Smooth muscle cell of the brain vasculature (primary cell): ENCODE measurements around the gene OR4D1.

Source experiments
- DNase-seq: peaks from one replicate; pipeline ENCODE4 v3.0.0-alpha.2; 2012; ENCODE audit warnings: low read depth, low spot score

OR4D1 gene

GRCh38 chr17:58193641-58194255, 45.6 kb downstream of the OR4D1 start:
- no peak for DNase-seq

DNA sequence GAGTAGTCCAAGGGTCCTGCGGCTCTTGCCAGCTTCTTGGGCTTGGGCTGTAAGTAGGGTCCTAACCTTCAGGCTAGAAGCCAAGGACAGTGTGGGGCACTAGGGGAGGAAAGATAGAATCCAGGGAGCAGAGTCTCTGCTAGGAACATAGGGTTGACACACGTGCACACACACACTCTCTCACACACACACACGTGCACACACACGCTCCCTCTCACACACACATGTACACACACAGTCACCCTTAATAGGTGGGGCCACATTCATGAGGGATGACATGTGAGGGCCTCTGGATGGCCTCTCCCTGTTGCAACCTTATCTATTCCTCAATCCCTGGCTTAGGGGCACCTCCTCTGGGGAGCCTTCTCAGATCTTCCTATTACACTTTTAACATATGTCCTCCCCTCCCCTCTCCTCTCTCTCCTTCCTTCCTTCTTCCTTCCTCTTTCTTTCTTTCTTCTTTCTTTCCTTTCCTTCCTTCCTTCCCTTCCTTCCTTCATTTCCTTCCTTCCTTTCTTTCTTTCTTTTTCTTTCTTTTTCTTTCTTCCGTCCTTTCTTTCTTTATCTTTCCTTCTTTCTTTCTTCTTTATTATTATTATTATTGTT, 47.4 kb downstream of the OR4D1 start:
- DNase-seq = no peak

DNA sequence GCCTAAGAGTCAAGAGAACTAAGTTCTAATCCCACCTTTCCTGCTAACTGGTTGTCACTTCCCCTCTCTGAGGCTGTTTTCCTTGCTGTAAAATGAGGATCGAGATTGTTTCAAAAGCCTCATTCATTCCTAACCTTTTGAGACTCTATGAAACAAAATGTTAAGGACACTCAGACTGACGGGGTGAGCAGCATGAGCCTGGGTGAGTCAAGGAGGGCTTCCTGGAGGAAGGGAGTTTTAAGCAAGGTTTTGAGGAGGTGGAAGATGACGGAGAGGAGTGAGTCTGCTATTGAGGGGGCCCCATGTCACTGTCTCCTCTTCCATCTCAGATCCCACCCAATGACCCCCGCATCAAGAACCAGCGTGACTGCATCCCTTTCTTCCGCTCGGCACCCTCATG, 48.4 kb downstream of the OR4D1 start:
- DNase-seq = no peak

GRCh38 chr17:58200024-58200633, 51.9 kb downstream of the OR4D1 start:
- no peak for DNase-seq

GRCh38 chr17:58202859-58203258, 54.7 kb downstream of the OR4D1 start:
- DNase-seq = no peak

DNA sequence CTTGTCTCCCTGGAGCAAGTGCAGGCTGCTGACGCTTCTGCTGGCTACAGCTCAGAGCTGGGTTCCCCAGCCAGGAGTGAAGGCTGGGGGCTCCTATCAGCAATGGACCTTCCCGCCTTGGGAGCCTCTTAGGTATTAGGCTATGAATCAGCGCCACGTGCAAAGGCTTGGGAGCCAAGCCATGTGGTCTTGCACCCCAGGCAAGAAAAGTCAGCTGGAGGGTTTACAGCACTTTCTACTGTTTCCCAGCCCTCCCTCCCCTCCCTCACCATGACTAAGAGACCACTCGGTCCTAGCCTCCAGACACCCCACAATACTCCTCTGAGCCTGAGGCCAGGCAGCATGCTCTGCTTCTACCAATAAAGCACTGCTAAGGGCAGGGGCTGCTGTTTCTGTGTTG, 56.6 kb downstream of the OR4D1 start:
- DNase-seq = no peak

- DNase-seq = no peak
These were observed 57.8 kb downstream of the OR4D1 start for GRCh38 chr17:58205936-58206335.

- DNase-seq = no peak
These were observed 59.3 kb downstream of the OR4D1 start for GRCh38 chr17:58207451-58207850.

DNA sequence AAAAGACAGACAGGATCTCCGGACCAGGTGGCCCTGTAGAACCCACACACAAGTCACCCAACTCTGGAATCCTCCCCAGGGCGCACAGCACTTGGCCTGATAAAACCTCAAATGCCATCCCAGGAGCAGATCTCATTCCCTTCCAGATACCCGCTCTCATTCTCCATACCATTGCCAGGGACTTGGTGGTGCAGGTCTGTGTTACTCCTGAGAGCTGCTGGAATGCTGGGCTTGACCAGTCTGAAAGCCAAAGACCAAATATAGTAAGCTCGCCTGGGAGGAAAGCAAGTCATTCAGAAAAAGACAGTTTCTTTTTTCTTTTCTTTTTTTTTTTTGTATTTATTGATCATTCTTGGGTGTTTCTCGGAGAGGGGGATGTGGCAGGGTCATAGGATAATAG, 60.2 kb downstream of the OR4D1 start:
- DNase-seq = no peak
